Vagina (tissue), 2 donors: ENCODE data around the gene RUNDC3A. TPM values are rescaled to one million over a fixed set of nuclear protein-coding genes. Genes with fewer than 3 reads are reported as not detected.
A peak's percentile ranks its signal among the peaks of the same experiment; 100 is the strongest.

Source experiments
- DNase-seq, 2 donors: peaks; one replicate each; pipeline ENCODE4 v3.0.0-alpha.2; 2017; ENCODE audit errors: extremely low spot score in 2 of 2
- H3K27ac ChIP-seq: fragments of 200-600 bp; sonication (generic); one replicate; pipeline ENCODE4 v1.5.1; 2019
- H3K27me3 ChIP-seq: fragments of 200-600 bp; sonication (generic); one replicate; pipeline ENCODE4 v1.5.1; 2019
- H3K36me3 ChIP-seq, 2 donors: fragments of 200-600 bp; sonication (generic); one replicate each; pipeline ENCODE4 v1.5.1; 2017 to 2019
- H3K4me1 ChIP-seq: fragments of 200-600 bp; sonication (generic); one replicate; pipeline ENCODE4 v1.5.1; 2019
- H3K4me3 ChIP-seq, 2 donors: fragments of 200-600 bp; sonication (generic); 1 replicate in 1 of 2; 2 replicates in 1 of 2; pipeline ENCODE4 v1.5.1; 2016 to 2019
- H3K9me3 ChIP-seq: fragments of 200-600 bp; sonication (generic); one replicate; pipeline ENCODE4 v1.5.1; 2019
- POLR2A ChIP-seq, 2 donors: fragments of 450-650 bp; IDR thresholded peaks; one replicate each; pipeline ENCODE4 v1.6.1; 2017; ENCODE audit warnings: antibody characterized with exemption in 2 of 2, mild to moderate bottlenecking in 2 of 2, moderate library complexity in 2 of 2
- POLR2AphosphoS5 ChIP-seq, 2 donors: sonication (generic); formaldehyde crosslinking; IDR thresholded peaks; one replicate each; pipeline ENCODE4 v1.9.0; 2017; ENCODE audit warnings: antibody characterized with exemption in 2 of 2, mild to moderate bottlenecking in 2 of 2, low read depth in 1 of 2; ENCODE audit not compliant: insufficient read depth in 1 of 2
- intact Hi-C: fragments of 100-400 bp; cut with DNase I; formaldehyde crosslinking; loops from one replicate; pipeline ENCODE4 v1.15.1; 2023
- total RNA-seq: library from RNA; depleted of rRNA; stranded (reverse); fragments of >200 nt; gene quantifications from one replicate; pipeline ENCODE4 v1.2.3, GENCODE V29; 2016
- TF ChIP-seq, protein P1 (sequence below), 3 experiments: fragments of 450-650 bp in 2 of 3; fragments of 200-600 bp in 1 of 3; sonication (generic) in 1 of 3; IDR thresholded peaks; one replicate each; pipeline ENCODE4 v1.5.1; 2017 to 2019; ENCODE audit warnings: antibody characterized with exemption in 3 of 3, mild to moderate bottlenecking in 2 of 3, moderate library complexity in 2 of 3

The RUNDC3A gene
- total RNA-seq, 1 donor from 2014 or later, result 2.0 TPM

DNA sequence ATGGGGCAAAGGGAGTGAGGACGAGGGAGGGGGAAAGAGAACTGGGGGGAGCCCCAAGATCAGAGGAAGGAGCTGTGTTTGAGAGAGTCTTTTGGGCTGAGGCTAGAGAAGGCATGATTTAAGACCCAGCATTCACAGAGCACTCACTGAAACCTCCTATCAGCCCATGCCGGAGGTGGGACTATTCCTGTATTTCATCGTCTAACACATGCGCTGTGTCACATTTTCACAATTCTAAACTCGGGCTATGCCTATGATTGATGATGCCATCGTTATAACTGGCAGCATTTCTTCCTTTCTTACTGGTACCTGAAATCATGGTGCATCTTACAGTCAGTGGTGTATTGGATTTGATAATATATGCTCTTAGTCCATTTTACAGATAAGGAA is 51.7 kb downstream of the RUNDC3A start:
- DNase-seq, result no peak
- Histone ChIP-seq H3K27me3 (no peaks in the 10 kb centered on the region), H3K27ac (peak overlapping the region; percentile 83), H3K9me3 (no peaks in the 10 kb centered on the region), H3K4me1 (peaks cover 38% of the 10 kb centered on the region), H3K36me3 (no peaks in the 10 kb centered on the region), H3K4me3 (no peak overlapping the region)
- TF ChIP-seq POLR2A (IDR thresholded peaks at IDR 0.05) (no peak), POLR2AphosphoS5 (IDR thresholded peaks at IDR 0.05; ENCODE audit: insufficient read depth in 1 of 2, low read depth in 1 of 2) (no peak)
- TF ChIP-seq, protein P1, sequence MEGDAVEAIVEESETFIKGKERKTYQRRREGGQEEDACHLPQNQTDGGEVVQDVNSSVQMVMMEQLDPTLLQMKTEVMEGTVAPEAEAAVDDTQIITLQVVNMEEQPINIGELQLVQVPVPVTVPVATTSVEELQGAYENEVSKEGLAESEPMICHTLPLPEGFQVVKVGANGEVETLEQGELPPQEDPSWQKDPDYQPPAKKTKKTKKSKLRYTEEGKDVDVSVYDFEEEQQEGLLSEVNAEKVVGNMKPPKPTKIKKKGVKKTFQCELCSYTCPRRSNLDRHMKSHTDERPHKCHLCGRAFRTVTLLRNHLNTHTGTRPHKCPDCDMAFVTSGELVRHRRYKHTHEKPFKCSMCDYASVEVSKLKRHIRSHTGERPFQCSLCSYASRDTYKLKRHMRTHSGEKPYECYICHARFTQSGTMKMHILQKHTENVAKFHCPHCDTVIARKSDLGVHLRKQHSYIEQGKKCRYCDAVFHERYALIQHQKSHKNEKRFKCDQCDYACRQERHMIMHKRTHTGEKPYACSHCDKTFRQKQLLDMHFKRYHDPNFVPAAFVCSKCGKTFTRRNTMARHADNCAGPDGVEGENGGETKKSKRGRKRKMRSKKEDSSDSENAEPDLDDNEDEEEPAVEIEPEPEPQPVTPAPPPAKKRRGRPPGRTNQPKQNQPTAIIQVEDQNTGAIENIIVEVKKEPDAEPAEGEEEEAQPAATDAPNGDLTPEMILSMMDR (IDR thresholded peaks at IDR 0.05), result no peak
- intact Hi-C loops, result no loop called here

DNA sequence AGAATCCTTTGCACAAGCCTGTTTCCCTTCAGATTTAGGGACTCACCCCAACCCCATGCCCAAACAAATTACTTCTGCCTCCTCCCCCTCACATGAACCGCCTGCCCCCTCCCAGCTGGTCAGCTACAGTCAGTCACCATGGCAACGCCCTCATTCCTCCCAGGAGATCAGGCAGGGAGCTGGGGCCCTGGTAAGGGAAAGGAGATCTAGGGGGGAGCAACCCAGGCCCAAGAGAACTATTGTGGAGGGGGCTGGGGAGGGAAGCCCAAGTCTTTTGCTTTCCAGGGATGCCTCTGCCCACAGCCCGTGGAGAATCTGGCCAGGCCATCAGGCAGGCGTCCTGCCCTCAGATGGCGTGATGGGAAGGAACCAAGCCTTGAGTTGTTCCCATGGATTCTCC is 52.4 kb downstream of the RUNDC3A start:
- no peak for DNase-seq
- H3K36me3 ChIP-seq, result no peaks in the 10 kb centered on the region
- peaks cover 38% of the 10 kb centered on the region for H3K4me1 ChIP-seq
- intact Hi-C loops, result no loop called here
- H3K27me3 ChIP-seq, result no peaks in the 10 kb centered on the region
- no peaks in the 10 kb centered on the region for H3K9me3 ChIP-seq
- TF ChIP-seq POLR2AphosphoS5 (IDR thresholded peaks at IDR 0.05; ENCODE audit: insufficient read depth in 1 of 2, low read depth in 1 of 2) (no peak), POLR2A (IDR thresholded peaks at IDR 0.05) (no peak)
- TF ChIP-seq, protein P1 (IDR thresholded peaks at IDR 0.05), result no peak
- H3K27ac ChIP-seq, result peak overlapping the region; percentile 83
- H3K4me3 ChIP-seq, result no peak overlapping the region

DNA sequence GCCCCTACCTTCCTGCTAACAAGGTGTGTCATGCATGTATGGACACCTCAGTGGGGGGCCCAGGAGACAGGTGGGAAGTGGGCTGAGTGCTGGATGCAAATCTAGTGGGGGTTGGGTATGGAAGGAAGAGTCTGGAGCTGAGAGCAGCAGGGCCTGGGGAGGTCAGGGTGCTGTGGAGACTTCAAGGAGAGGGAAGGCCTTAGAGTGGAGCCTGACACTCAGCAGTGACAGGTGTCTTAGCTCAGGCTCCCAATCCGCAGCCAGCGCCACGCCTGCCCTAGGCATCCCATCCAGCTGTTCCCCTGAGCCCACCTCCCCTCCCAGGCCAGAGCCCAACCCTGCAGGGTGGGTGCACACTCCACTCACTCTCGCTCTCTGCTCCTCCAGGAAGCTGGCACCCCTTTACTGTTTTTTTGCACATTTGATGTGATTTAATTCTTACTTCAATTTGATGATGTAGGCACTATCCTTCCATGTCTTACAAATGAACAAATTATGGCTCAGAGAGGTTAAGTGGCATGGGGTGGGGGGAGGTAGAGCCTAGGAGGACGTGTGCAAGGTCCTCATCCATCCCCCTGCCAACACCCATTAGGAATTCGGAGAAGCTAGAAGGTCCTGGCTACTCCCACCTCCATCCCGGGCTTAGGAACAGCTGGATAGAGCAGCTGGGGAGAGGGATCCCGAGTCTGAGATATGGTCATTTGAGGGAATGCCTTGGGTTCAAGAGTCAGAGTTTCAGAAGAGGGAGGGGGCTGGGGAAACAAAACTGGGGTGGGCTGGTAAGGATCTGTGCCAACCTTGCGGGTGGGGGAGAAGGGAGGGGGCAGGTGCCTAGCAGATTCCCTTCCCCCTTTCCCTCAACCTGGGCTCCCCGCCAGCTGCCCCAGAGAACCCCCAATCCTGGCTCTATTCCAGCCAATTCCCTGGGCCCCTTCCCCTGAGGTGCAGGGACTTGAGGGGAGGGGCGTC is 53.2 kb downstream of the RUNDC3A start:
- DNase-seq, result no peak
- H3K9me3 ChIP-seq, result no peaks in the 10 kb centered on the region
- intact Hi-C loops, result no loop called here
- peaks cover 38% of the 10 kb centered on the region for H3K4me1 ChIP-seq
- no peak for TF ChIP-seq POLR2A (IDR thresholded peaks at IDR 0.05)
- TF ChIP-seq, protein P1 (IDR thresholded peaks at IDR 0.05), result no peak
- no peak for TF ChIP-seq POLR2AphosphoS5 (IDR thresholded peaks at IDR 0.05; ENCODE audit: insufficient read depth in 1 of 2, low read depth in 1 of 2)
- H3K27ac ChIP-seq, result peak overlapping the region; percentile 83
- H3K27me3 ChIP-seq, result no peaks in the 10 kb centered on the region
- no peak overlapping the region for H3K4me3 ChIP-seq
- no peaks in the 10 kb centered on the region for H3K36me3 ChIP-seq

DNA sequence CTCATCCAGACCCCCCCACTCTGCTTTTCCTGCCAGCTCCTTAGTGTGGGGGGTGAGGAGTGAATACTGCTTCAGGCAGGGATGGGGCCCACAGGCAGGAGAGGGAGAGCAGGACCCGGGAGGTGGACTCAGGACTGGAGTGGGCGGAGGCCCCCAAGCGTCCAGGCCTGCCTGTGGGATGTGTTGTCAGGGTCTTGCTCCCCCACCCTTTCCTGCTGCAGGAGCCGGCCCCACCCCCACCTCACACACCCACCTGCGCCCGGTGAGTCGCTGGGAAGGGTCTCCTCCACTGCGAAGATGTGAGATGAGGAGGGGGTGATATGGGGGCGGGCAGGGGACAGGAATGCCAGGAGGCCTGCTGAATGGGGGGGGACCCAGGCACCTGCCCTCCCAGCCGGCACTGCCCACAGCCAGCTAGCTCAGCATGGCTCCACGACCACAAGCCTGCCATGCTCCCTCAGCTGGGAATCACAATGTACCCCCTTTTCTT is 54.1 kb downstream of the RUNDC3A start:
- no peak for DNase-seq
- Histone ChIP-seq H3K4me3 (peak overlapping the region; percentile 69 to 85), H3K27ac (peak overlapping the region; percentile 83), H3K27me3 (no peaks in the 10 kb centered on the region), H3K36me3 (no peaks in the 10 kb centered on the region), H3K9me3 (no peaks in the 10 kb centered on the region), H3K4me1 (peaks cover 38% of the 10 kb centered on the region)
- TF ChIP-seq POLR2A (IDR thresholded peaks at IDR 0.05), result no peak
- TF ChIP-seq POLR2AphosphoS5 (IDR thresholded peaks at IDR 0.05; ENCODE audit: insufficient read depth in 1 of 2, low read depth in 1 of 2), result no peak
- TF ChIP-seq, protein P1 (IDR thresholded peaks at IDR 0.05), result no peak
- intact Hi-C loops, result no loop called here
